ENCODE data around the gene ATP8B3.
"Not testable (repeated sequence)": the region's sequence is repeated elsewhere in the genome, so short reads cannot be mapped to it uniquely, and the experiment has no call there.

ATP8B3 gene

GRCh38 chr19:1814391-1814790 lies 2.3 kb upstream of the ATP8B3 start:
- no peak for DNase-seq

DNA sequence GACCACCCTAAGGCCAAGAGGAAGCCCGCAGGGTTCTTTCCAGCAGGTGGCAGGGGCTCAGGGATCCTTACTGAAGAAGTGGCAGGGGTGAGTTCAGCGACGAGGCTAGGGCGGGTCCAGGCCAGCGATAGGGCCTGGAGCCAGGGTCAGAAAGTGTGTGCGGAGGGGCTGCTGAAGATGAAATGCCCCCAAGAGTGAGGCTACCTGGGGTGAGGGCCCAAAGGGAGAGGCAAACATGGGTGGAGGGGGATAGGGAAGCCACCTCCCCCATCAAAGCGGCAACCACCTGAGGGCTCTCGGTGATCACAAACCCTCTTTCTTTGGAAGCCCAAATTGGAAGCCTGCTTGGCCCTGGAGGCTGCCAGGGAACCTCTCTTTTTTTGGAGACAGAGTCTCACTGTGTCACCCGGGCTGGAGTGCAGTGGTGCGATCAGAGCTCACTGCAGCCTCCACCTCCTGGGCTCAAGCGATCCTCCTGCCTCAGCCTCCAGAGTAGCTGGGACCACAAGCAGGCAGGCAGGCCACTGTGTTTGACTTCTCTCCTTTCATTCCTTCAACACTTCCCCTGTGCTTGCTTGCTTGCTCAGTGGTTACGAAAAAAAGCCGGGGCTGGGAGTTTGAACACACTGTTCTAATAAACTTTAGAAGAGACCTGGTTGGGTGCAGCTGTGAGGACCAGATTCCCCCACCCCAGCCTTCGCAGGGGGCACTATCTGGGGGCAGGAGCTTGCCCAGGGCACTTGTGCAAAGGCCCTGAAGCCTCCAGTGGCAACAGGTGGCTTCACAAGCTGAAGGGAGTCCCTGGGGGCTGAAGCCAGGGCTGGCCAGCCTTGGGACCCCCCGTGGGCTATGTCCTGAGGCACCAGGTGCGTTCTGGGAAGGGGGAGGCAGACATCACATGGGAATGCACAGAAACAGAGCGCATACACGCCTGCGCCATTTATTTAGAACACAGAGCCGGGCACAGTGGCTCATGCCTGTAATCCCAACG lies 1.4 kb upstream of the ATP8B3 start:
- DNase-seq: no peak

GRCh38 chr19:1812426-1813191 lies 533 bp upstream of the ATP8B3 start:
- DNase-seq: peak; percentile 97 to 99 (median 98)

DNA sequence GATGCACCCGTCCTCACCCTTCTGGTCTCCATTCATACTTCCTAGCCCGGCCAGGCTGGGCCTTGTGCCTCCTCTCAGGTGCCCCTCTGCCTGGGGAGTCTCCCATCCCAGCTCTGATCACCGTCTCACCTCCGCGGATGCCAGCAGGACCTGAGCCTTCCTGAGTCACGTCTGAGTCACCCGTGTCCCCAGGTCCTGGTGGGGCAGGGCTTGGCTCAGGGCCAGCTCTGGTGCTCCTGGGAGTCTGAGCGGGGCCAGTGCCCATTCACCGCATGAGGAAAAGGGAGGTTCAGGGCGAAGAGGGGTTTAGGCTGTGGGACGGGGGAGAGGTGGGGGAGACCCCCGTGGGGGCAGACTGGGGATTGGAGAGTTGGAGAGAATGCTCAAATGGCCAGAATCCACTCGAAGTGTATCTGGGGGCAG lies 593 bp downstream of the ATP8B3 start:
- peak; percentile 20 to 42 (median 31) for DNase-seq

- DNase-seq: no peak
Observed at GRCh38 chr19:1810439-1811160, 1.5 kb downstream of the ATP8B3 start.

DNA sequence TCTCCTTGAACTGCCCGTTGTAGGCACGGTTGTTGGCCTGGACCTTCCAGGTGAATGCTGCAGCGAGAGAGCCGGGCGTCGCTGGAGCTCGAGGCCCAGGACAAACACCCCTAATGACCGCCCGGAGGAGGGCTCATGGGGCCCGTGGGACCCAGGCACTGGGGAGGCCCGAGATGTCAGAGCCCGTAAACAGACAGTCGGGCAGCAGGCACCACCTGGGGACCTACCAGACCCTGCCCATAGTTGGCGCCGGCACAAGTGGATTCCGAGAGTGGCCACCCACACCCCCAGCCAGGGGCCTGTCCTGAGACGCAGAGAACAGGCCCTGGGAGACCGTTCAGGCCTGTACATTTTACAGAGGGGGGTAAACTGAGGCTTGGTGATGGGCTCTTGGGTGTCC lies 2.4 kb downstream of the ATP8B3 start:
- DNase-seq: no peak

DNA sequence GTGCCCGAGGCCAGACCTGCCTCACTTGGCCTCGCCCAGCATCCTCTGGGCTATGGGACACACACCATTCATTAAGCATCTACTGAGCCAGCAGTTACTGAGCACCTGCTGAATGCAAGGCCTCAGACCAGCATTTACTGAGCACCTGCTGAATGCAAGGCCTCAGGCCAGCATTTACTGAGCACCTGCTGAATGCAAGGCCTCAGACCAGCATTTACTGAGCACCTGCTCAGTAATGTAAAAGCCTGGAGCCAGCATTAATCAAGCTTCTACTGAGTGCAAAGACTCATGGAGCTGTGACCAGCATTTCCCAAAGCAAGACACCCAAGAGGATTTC lies 3.7 kb downstream of the ATP8B3 start:
- no peak for DNase-seq

GRCh38 chr19:1807695-1808394 lies 4.2 kb downstream of the ATP8B3 start:
- DNase-seq: no peak

GRCh38 chr19:1807030-1807694 lies 4.9 kb downstream of the ATP8B3 start:
- no peak for DNase-seq

GRCh38 chr19:1806184-1807029 lies 5.7 kb downstream of the ATP8B3 start:
- no peak for DNase-seq

DNA sequence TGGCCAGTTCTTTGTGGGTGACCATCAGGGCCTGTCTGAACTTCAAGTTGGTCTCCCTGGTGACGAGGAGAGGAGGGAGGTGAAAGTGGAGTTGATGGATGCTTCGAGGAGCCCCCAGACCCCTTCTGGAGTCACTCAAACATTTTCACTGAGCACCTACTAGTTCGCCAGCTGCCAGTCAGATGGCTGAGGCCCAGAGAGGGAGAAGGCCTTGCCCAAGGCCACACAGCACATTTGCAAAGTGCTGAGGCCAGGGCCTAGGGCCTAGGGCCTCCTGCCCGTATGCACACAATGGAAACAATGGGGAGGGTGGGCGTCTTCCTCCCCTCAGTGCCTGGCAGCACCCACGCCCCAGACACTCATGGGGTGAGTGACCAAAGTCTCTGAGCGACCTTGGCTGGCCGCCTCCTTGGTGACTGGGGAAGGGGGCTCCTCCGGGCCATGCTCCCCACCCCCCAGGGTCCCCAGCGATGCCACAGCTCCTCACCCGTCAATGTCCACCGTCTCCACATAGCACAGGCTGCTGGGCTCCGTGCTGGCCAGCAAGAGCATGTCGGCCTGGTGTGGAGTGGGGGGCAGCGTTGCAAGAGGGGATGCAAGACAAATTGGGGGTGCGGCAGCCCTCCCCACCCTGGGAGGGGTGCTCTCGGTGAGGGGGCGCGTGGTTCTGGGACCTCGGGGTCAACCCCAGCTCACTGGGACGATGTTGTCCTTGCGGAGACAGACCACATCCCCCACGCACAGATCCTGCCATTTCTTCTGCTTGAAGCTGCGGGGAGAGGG lies 6.5 kb downstream of the ATP8B3 start:
- no peak for DNase-seq

DNA sequence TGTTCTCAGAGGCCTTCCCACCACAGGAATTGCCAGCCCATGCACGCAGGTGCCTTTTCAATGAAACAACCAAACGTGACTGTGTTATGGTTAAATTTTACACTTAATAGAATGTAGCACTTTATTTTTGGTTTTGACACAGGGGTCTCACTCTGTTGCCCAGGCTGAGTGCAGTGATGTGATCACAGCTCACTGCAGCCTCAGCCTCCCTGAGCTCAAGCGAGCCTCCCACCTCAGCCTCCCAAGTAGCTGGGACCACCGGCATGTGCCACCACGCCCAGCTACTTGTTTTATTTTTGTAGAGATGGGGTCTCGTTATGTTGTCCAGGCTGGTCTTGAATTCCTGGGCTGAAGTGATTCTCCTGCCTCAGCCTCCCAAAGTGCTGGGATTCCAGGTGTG lies 7.2 kb downstream of the ATP8B3 start:
- no peak for DNase-seq

DNA sequence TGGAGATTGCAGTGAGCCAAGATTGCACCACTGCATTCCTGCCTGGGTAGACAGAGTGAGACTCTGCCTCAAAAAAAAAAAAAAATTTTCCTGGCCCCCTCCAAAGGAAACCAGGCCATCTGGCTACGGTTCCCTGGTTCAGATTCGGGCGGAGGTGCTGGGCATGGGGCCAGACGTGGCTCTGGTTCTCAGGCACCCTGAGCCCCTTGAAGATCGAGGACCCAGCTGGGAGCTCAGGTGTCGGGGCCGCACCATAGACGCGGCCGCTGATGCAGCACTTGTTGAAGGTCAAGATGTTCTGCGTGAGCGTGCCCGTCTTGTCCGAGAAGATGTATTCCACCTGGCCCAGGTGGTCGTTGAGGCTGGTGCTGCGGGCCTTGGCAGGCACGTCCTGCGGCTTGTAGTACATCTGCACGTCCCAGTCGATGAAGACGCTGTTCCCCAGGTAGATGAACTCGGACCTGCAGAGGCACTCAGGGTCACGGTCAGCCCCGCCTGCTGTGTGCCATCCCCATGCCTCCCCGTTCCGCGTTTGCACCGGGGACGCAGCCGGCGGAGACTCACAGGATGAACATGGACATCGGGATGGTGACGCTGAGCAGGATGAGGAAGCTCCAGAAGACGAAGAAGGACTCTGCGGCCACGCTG lies 12.3 kb downstream of the ATP8B3 start:
- no peak for DNase-seq

- DNase-seq: not testable (repeated sequence)
Observed at GRCh38 chr19:1797313-1797712, 14.8 kb downstream of the ATP8B3 start.

GRCh38 chr19:1796395-1797142 lies 15.5 kb downstream of the ATP8B3 start:
- no peak for DNase-seq

DNA sequence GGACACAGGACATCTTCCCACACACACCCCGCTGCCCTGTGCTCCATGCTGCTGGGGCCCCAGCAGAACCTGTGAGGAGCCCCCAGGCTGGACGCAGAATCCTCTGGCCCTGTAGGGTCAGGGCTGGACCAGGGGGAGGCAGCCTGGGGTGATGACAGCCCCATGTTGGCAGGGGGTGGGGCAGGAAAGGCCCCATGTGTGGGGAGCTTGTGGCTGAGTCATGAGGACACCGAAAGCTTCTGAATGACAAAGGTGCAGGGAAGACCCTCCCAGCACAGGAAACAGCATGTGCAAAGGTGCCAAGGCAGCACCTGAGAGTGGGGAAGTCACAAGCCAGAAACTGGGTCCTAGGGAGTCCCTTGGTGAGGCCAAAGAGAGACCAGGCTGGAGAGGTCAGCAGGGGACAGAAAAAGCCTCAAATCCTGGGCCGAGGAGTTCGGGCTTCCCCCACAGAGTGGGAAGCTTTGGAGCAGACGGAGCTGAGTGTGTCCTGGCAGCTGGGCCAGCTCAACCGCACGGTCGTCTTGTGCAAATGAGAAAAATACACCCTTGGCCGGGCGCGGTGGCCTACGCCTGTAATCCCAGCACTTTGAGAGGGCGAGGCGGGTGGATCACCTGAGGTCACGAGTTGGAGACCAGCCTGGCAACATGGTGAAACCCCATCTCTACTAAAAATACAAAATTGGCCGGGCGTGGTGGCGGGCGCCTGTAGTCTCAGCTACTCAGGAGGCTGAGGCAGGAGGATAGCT lies 17.5 kb downstream of the ATP8B3 start:
- DNase-seq: no peak

- DNase-seq: no peak
Observed at GRCh38 chr19:1791879-1792278, 20.2 kb downstream of the ATP8B3 start.

All from suppressor macrophage treated with lipopolysaccharide for 1 hour (primary cell).